GM10248 (cell line): ENCODE results near the gene XRCC5.

Experiments used
- CTCF ChIA-PET: fragments of 300-600 bp; sonication (Branson Sonifier 250); formaldehyde crosslinking; extraction: SDS; loops from one replicate; lab custom pipeline; 2021; ENCODE audit warnings: antibody characterized with exemption; lab: Yijun Ruan, JAX
- POLR2A ChIA-PET: fragments of 350-650 bp; sonication (Branson Sonifier 250); formaldehyde crosslinking; extraction: SDS; loops from one replicate; lab custom pipeline; 2020; ENCODE audit warnings: antibody characterized with exemption; lab: Yijun Ruan, JAX
- DNase-seq: peaks from one replicate; pipeline ENCODE4 v3.0.0; 2012; ENCODE audit errors: extremely low spot score
- TF ChIP-seq, protein P1 (sequence below): IDR thresholded peaks from 2 replicates; pipeline ENCODE4 v1.5.1; 2012; ENCODE audit warnings: mild to moderate bottlenecking, low read depth; ENCODE audit errors: extremely low read depth, missing control alignments, control extremely low read depth

Gene XRCC5

DNA sequence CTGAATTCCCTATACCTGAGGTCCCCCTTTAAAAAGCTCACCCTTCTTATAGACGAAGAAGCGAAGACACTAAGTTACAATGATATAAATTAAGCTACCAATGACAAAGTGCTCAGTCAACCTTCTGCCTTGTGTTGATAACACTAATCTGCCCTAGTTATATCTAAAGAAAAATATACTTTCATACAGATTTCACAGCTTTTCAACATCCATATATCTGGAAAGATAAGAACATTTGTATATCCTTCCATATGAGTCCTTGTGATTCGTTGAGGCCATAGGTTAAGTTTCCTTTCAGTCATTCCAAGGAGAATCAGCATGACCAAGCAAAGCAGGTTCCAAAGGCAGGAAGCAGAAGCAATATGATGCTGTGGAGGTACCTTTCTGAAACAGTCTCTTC, 46.8 kb downstream of the XRCC5 start:
- no peak for DNase-seq
- POLR2A ChIA-PET = interaction anchor here (1.6 kb wide), 1 partner anchor 9 kb away, joined by 4 read pairs; no protein-coding TSS in a partner anchor
- CTCF ChIA-PET = interaction anchor here (1.1 to 1.5 kb wide), 4 partner anchors 15 to 47 kb away, joined by 3 to 4 read pairs (median 3); no protein-coding TSS in a partner anchor
- TF ChIP-seq, protein P1, sequence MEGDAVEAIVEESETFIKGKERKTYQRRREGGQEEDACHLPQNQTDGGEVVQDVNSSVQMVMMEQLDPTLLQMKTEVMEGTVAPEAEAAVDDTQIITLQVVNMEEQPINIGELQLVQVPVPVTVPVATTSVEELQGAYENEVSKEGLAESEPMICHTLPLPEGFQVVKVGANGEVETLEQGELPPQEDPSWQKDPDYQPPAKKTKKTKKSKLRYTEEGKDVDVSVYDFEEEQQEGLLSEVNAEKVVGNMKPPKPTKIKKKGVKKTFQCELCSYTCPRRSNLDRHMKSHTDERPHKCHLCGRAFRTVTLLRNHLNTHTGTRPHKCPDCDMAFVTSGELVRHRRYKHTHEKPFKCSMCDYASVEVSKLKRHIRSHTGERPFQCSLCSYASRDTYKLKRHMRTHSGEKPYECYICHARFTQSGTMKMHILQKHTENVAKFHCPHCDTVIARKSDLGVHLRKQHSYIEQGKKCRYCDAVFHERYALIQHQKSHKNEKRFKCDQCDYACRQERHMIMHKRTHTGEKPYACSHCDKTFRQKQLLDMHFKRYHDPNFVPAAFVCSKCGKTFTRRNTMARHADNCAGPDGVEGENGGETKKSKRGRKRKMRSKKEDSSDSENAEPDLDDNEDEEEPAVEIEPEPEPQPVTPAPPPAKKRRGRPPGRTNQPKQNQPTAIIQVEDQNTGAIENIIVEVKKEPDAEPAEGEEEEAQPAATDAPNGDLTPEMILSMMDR = no peak

DNA sequence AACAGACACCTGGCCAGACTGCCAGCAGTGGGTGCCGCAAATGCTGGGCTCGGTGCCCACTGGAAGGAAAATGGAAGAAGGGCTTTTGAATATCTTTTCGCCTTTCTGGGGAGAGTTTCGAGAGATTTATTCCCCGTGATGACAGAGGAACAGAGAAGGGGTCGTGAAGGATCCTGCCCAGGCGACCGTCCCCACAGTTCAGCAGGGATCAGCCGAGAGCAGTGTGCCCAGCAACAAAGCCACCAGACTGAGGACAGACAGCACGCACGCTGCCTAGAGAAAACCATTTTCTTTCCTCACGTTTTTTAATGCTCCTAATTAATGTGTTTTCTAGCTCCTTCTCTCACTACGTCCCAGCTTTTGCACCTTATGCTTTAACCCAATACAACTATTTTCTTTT, 47.7 kb downstream of the XRCC5 start:
- POLR2A ChIA-PET = no interaction called here
- TF ChIP-seq, protein P1 = no peak
- CTCF ChIA-PET = interaction anchor here (1.1 to 1.6 kb wide), 4 partner anchors 15 to 123 kb away, joined by 3 to 5 read pairs (median 3); no protein-coding TSS in a partner anchor
- DNase-seq = no peak

DNA sequence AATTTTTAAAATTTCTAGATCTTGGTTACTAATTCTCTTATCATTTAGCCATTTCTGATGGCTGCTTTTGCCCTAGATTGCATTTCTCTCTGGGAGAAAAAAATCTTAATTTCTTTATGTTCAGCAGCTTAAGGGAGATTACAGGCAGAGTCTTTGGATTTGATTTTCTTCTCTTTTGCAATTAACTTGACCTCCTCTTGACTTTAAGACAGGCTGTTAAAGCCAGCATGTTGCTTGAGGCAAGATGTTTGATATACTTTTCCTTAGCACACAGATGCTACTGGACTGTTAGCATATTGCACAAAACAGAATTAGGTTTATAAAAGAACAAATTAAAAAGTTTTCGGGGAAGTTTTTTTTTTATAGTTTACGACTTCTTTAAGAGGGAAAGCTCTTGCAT, 50.0 kb downstream of the XRCC5 start:
- no peak for DNase-seq
- TF ChIP-seq, protein P1 = no peak
- POLR2A ChIA-PET = no interaction called here
- CTCF ChIA-PET = interaction anchor here (1.3 to 2.5 kb wide), 6 partner anchors 10 to 19 kb away, joined by 4 to 7 read pairs (median 6); no protein-coding TSS in a partner anchor

DNA sequence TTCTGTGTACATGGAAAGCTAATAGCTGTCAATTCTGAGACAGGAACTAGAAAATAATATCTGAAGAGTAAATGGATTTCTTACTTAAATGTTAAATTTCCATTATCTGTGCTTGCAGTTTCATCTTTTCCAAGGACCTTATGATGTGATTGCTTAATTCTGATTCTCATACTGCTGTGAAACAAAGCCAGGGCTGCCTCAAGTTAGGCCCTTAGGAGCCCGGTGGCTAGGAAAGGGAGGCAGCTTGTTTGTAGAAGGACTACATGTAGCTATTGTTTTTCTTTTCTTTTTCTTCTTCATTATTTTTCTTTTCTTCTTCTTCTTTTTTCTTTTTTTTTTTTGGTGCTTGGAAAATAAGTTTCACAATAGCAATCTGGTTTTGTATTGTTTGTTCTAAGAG, 50.5 kb downstream of the XRCC5 start:
- TF ChIP-seq, protein P1 = no peak
- DNase-seq = no peak
- CTCF ChIA-PET = interaction anchor here (1.3 to 2.5 kb wide), 5 partner anchors 11 to 17 kb away, joined by 4 to 7 read pairs (median 6); no protein-coding TSS in a partner anchor
- POLR2A ChIA-PET = no interaction called here

DNA sequence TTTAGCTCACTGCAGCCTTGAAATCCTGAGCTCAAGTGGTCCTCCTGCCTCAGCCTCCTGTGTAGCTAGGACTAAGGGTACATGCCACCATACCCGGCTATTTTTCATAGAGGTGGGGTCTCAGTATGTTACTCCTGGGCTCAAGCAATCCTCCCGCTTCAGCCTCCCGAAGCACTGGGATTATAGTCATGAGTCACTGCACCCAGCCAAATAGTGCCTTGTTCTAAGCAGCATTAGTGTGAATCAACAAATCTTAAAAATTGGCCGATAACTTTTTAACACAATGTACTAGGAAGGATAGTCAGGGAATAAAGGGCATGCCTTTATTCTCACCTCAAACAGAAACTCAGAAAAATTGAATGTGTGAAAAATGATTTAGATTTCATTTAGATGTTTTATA, 51.6 kb downstream of the XRCC5 start:
- TF ChIP-seq, protein P1 = no peak
- CTCF ChIA-PET = interaction anchor here (1.0 to 3.6 kb wide), 7 partner anchors 10 to 47 kb away, joined by 3 to 24 read pairs (median 5); no protein-coding TSS in a partner anchor

DNA sequence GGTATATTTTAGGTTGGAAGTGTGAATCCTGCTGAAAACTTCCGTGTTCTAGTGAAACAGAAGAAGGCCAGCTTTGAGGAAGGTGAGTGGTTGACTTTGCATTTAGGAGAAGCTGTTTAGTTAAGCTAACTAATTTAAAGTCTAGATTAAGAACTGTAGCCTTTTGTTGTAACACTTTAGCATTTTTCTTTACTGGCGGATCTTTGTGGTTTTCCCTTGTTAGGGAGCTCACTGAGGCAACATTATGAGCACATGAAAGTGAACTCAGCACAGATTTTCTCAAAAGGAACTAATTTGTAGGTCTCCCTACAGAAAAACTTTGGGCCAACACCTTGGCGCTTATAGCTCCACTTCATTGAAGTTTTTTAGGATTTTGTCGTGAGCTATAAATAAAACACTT, 52.8 kb downstream of the XRCC5 start:
- DNase-seq = no peak
- TF ChIP-seq, protein P1 = no peak
- CTCF ChIA-PET = interaction anchor here (0.7 to 3.6 kb wide), 5 partner anchors 11 to 48 kb away, joined by 3 to 24 read pairs (median 3); no protein-coding TSS in a partner anchor
- POLR2A ChIA-PET = no interaction called here

More for the DNA sequence above, 51.6 kb downstream of the XRCC5 start:
- DNase-seq = no peak
- POLR2A ChIA-PET = no interaction called here
